ENCODE data around the gene CCND3. TPM values are rescaled to one million over a fixed set of nuclear protein-coding genes. Genes with fewer than 3 reads are reported as not detected.

The CCND3 gene
- total and polyA plus RNA-seq, 2 of the 8 experiments (the other 6 are each of a cell fraction or from before 2014, with no cell fraction given), result 30.6 to 32.9 TPM

GRCh38 chr6:41917528-41917927, 24.1 kb downstream of the CCND3 start:
- Histone ChIP-seq H3K18ac (ENCODE audit: extremely low read depth, low read length) (no peak overlapping the region), H4K91ac (replicated peaks; ENCODE audit: insufficient read length, low read length) (no peak overlapping the region), H3K27ac (ENCODE audit: low read depth, low read length) (no peak overlapping the region), H3K23ac (ENCODE audit: insufficient read length) (no peak overlapping the region), H2BK15ac (ENCODE audit: low read length) (no peak overlapping the region), H3K79me2 (ENCODE audit: control insufficient read depth in 1 of 2, insufficient read depth in 2 of 2, low read length in 2 of 2) (peaks cover 13 to 32% of the 10 kb centered on the region in 2 experiments), H3K79me1 (ENCODE audit: low read depth, low read length) (peaks cover 9% of the 10 kb centered on the region), H3K36me3 (ENCODE audit: control insufficient read depth in 2 of 4, insufficient read depth in 4 of 4, low read length in 3 of 4) (peaks cover 2 to 15% (median 5%) of the 10 kb centered on the region in 4 experiments; a peak in 6 of 8 replicates), H2BK20ac (ENCODE audit: low read length) (no peak overlapping the region), H3K23me2 (ENCODE audit: low read depth, low read length) (peaks cover 8% of the 10 kb centered on the region; the same call in 1 of the 2 replicates), H3K4me2 (ENCODE audit: insufficient read depth in 1 of 2, low read depth in 2 of 2, low read length in 2 of 2) (no peak overlapping the region), H4K8ac (ENCODE audit: extremely low read depth, insufficient read depth, low read length) (no peak overlapping the region), H2AFZ (ENCODE audit: low read length) (no peak overlapping the region), H3K14ac (ENCODE audit: insufficient read length) (no peak overlapping the region), H2BK12ac (ENCODE audit: low read depth, low read length) (no peak overlapping the region), H3K27me3 (replicated peaks in 1 of 4; ENCODE audit: control insufficient read depth in 3 of 4, extremely low read depth in 1 of 4, insufficient read depth in 3 of 4, low read length in 3 of 4) (no peaks in the 10 kb centered on the region), H3K9ac (replicated peaks in 1 of 4; ENCODE audit: extremely low read depth in 1 of 4, low read depth in 3 of 4, low read length in 3 of 4) (peak overlapping the region in 1 of 4 experiments; percentile 9; a peak in 1 of 7 replicates), H3K4me3 (ENCODE audit: extremely low read depth in 1 of 4, insufficient read depth in 2 of 4, low read depth in 3 of 4, low read length in 4 of 4) (no peak overlapping the region), H2AK5ac (ENCODE audit: low read depth, low read length) (no peak overlapping the region), H3K56ac (replicated peaks; ENCODE audit: insufficient read length, low read depth, low read length) (no peak overlapping the region), H2BK5ac (ENCODE audit: low read depth, low read length) (no peak overlapping the region), H3K4ac (replicated peaks; ENCODE audit: insufficient read length, low read depth, low read length) (no peak overlapping the region), H4K20me1 (replicated peaks in 1 of 2; ENCODE audit: control insufficient read depth in 1 of 2, insufficient read depth in 2 of 2, low read length in 2 of 2) (peaks cover 0 to 5% of the 10 kb centered on the region in 2 experiments), H2BK120ac (replicated peaks; ENCODE audit: low read depth, low read length) (no peak overlapping the region), H4K5ac (ENCODE audit: insufficient read length, low read depth, low read length) (no peak overlapping the region), H3K9me3 (ENCODE audit: insufficient read depth in 2 of 2, low read depth in 1 of 2, low read length in 1 of 2) (no peaks in the 10 kb centered on the region), H3K4me1 (replicated peaks in 1 of 4; ENCODE audit: control insufficient read depth in 3 of 4, insufficient read depth in 4 of 4, low read length in 3 of 4) (peaks cover 0 to 11% (median 2%) of the 10 kb centered on the region in 4 experiments; a peak in 2 of 7 replicates)
- ChIA-PET POLR2A (ENCODE audit: partially characterized antibody) (no interaction called here), CTCF (ENCODE audit: partially characterized antibody) (interaction anchor here (1.0 to 1.8 kb wide), 2 partner anchors 11 to 18 kb away, joined by 3 to 7 read pairs; no protein-coding TSS in a partner anchor)
- TF ChIP-seq EP300 (IDR thresholded peaks at IDR 0.05; ENCODE audit: borderline replicate concordance in 1 of 2, low read depth in 2 of 2, low read length in 2 of 2), result no peak
- TF ChIP-seq BACH1 (IDR thresholded peaks at IDR 0.05; ENCODE audit: low read length), result 0 out of 2 replicates have a peak, but pooled peaks have one; percentile 40
- FAIRE-seq (no peak), DNase-seq (ENCODE audit: low read depth in 1 of 2, low spot score in 2 of 2) (no peak)
- WGBS, 2 experiments (ENCODE audit: extremely low coverage in 1 of 2, insufficient coverage in 1 of 2, insufficient read length in 1 of 2, insufficient replicate concordance in 2 of 2, low coverage in 1 of 2, low lambda C conversion rate in 2 of 2, missing lambda C conversion rate in 1 of 2), result 87% methylated on average over 4 of the region's 4 CpGs; no CpG with 5 or more reads in 1 of the 2 experiments

Measured in H1 (cell line).